ENCODE results near the gene BBS9.

BBS9 gene

GRCh38 chr7:33554576-33554975, 425.2 kb downstream of the BBS9 start:
- no peak for DNase-seq (ENCODE audit: low spot score)

- DNase-seq (ENCODE audit: low spot score): no peak
Observed at GRCh38 chr7:33556472-33556871, 427.1 kb downstream of the BBS9 start.

DNA sequence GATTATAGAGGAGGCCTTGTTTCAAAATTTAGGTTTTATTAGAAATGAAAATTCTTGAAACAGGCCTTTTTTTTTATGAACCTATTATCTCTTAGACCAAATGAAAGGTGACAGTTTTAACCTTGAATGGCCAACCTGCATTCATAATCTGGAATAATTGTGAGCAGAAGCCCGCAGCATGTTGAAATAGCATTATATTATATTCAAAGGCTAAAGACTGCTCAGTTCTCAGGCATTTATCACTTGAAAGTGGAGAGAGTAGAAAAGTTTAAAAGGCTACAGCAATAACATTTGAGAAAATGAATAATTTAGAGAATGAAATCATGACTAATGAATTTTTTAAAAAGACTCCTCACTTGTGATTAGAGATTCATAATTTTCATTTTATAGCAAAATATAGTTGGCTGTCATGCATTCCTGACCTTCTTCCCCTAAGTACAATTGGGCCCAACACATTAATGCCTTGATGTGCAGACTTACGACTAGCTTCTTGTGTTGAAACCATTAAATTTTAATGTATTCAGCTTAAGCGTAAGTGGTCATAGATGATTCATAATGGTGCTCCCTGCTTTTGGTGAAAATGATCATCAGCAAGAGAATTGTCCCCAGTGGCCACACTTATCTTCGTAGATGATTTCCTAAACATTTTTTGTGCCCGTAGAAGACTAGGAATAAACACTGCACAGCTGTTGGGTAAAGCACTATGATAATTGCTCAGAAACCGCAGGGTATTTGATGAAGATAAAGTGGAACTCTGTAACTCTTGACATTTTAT, 429.4 kb downstream of the BBS9 start:
- DNase-seq (ENCODE audit: low spot score): no peak

- no peak for DNase-seq (ENCODE audit: low spot score)
Observed at GRCh38 chr7:33559324-33559710, 430.0 kb downstream of the BBS9 start.

- DNase-seq (ENCODE audit: low spot score): no peak
Observed at GRCh38 chr7:33562996-33563395, 433.6 kb downstream of the BBS9 start.

GRCh38 chr7:33563651-33564050, 434.3 kb downstream of the BBS9 start:
- no peak for DNase-seq (ENCODE audit: low spot score)

DNA sequence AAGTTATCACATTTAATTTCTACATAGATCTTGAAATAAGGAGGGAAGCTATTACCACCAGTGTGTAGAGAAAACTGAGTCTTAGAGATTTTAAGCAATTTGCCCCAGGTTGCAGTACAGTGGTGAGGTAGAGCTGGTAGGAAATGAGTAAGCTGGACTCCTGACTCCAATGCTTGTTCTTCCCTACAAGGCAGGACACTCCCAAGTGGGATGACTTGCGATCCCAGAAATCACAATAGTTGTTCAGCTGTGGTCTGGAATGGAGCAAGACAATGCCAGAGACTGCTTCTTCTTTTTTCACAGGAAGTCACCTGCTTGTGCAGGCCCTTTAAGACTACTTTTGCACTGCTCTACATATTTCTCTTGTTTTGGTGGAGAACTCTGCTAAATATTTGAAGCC, 448.8 kb downstream of the BBS9 start:
- no peak for DNase-seq (ENCODE audit: low spot score)

DNA sequence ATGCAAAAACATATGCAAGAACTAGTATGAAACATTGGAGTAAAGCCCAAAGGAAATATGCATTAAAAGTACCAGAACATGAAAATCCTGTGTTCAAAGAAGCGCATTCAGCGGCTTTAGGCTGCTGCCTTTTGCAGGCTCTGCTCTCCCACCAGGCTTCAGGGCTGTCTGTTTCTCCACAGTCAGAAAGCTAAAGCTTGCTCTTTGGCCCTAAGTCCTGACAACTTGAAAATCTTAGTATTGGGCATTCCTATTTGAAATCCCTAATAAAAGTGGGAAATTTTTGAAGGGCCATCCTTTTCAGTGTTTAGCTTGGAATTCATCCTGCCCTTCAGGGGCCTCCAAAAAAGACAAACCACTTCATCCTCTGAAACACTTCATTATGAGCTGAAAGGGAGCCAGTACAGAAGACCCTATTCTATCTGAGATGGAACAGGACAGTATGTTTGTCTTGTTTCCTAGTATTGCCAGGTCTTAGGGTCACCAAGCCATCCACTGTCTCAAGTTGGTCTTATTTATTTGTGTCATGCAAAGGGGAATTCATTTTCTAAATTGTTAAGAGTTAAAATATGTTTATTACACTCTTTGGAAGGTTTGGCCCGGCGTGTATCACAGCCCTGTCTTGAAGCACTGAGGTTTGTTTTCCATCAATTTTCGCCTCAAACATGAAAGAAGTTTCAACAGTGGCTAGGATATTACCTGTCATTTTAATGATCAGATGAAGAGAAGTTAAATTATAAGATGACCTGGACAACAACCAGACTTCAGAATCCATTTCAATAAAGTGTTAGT, 449.7 kb downstream of the BBS9 start:
- no peak for DNase-seq (ENCODE audit: low spot score)

- no peak for DNase-seq (ENCODE audit: low spot score)
Observed at GRCh38 chr7:33579673-33579960, 450.3 kb downstream of the BBS9 start.

GRCh38 chr7:33581236-33581635, 451.9 kb downstream of the BBS9 start:
- DNase-seq (ENCODE audit: low spot score): no peak

DNA sequence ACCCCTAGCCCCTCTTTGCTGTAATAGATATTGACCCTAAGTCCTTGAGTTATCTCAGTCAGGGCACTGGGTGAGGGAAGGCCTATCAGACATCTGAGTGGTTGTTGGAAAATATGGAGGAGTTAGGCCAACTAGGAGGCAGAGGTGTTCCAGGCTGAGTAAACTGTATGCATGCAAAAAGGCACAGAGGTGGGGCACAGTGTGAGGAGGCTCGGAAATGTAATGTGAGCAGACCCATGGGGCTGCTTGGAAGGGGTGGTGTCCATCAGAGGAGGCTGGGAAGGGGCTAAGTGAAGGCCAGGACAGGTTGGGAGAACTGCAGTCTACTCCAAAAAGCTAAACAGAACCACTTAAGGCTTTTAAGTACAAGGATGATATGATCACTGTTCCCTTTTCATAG, 452.7 kb downstream of the BBS9 start:
- DNase-seq (ENCODE audit: low spot score): no peak

- no peak for DNase-seq (ENCODE audit: low spot score)
Observed at GRCh38 chr7:33582533-33582932, 453.2 kb downstream of the BBS9 start.

- DNase-seq (ENCODE audit: low spot score): no peak
Observed at GRCh38 chr7:33589911-33590310, 460.5 kb downstream of the BBS9 start.

- DNase-seq (ENCODE audit: low spot score): no peak
Observed at GRCh38 chr7:33590916-33591315, 461.6 kb downstream of the BBS9 start.

DNA sequence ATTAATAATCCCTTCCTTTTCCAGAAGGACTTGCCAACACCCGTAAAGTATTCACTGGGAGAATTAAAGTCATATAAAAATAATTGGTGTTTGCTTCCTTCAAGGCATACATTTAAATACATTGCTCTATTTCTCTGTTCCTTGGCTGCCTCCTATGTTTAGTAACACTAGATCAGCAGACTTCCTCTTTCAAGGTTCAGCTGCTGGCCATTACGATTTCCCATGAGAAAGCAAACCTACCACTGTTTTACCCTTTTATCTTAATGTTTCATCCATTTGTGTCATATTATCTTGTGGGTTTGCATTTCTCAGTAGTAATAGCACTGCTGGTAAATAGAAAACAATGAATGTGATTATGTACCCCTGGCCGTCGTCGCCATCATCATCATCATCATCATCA, 462.1 kb downstream of the BBS9 start:
- no peak for DNase-seq (ENCODE audit: low spot score)

GRCh38 chr7:33592718-33593117, 463.4 kb downstream of the BBS9 start:
- DNase-seq (ENCODE audit: low spot score): no peak

DNA sequence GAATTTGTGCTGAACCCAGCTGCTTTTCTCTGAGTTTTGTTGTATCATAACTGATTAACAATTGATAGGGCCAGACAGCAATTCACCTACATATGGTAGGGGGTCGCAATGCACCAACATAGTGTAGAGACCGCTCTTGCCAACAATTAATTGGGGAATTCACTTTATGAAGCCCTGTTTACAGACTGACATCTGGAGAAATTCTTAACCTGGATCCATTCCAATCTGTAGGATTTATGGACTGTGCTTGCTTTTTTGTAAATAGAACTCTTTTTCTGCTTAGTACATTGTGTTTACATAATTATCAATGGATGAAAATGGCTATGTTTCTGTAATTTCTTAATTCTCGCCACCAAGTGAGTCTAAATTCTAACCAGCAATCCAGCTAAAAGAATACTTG, 464.2 kb downstream of the BBS9 start:
- DNase-seq (ENCODE audit: low spot score): no peak

- DNase-seq (ENCODE audit: low spot score): no peak
Observed at GRCh38 chr7:33596686-33597085, 467.3 kb downstream of the BBS9 start.

DNA sequence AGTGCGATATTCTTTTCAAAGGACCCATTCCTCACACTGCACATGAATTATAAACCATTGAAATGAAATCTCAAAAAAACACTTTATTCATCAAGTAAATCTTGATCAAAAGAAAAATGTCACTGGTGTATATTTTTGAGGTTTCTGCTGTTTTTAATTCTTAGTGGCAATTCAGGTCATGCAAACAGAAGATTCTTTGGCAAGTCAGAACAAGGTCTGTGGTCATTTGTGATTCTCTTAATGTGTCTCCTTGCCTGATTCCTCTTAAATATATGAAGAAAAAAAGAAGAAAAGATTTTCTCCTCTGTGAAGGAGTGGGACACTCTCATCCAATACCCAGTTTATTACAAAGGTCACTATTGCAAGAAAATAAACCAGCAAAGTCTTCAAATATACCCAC, 467.8 kb downstream of the BBS9 start:
- DNase-seq (ENCODE audit: low spot score): no peak

- DNase-seq (ENCODE audit: low spot score): no peak
Observed at GRCh38 chr7:33601101-33601500, 471.7 kb downstream of the BBS9 start.

GRCh38 chr7:33601884-33602283, 472.5 kb downstream of the BBS9 start:
- no peak for DNase-seq (ENCODE audit: low spot score)

DNA sequence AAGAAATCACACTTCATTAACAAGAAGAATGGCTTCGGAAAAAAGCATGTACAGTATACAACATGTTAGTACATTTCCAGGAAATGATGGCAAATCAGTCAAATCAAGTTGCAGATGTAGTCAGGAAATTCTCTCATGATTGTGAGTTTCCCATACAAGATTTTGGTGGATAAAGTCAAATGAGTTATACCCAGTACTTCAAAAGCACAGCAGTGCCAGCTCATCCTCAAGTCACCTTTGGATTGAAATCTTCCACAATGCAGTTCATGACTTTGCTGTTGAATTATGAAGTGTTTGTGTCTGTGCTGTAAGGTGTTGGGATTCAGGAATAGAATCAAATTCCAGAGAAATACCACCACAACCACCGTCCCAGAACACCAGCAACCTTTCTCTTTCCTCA, 474.7 kb downstream of the BBS9 start:
- DNase-seq (ENCODE audit: low spot score): no peak

DNA sequence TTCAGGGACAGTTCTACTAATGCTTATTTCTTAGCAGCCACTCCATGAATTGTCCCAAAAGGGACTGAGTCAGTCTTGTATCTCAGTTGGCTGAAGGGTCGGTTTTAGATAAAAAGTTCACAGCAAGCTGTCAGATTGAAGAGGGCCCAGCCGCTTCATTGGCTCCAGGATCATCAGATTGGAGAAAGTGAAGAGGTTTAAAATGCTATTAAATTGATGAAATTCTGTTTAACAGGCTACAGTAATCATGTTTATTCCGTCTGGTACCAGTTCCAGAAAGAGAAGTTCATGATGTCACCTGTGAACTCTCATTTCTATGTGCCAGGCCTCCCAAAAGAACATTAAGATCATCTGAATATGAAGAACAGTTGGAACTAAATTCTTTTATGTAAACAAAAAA, 481.6 kb downstream of the BBS9 start:
- no peak for DNase-seq (ENCODE audit: low spot score)

- DNase-seq (ENCODE audit: low spot score): no peak
Observed at GRCh38 chr7:33612442-33612841, 483.1 kb downstream of the BBS9 start.

All from left forelimb (tissue), 1 donor.